ENCODE results near the gene DGCR8. TPM values are rescaled to one million over a fixed set of nuclear protein-coding genes. Genes with fewer than 3 reads are reported as not detected.

The DGCR8 gene
- polyA plus RNA-seq = 10 to 100 TPM; 14.1 to 21.6 TPM

- H3K36me3 ChIP-seq (ENCODE audit: control insufficient read depth in 2 of 2, insufficient read depth in 2 of 2, low read length in 1 of 2) = peaks cover 0 to 3% of the 10 kb centered on the region in 2 donors
- H3K9me3 ChIP-seq (ENCODE audit: control insufficient read depth in 2 of 2, insufficient read depth in 1 of 2, low read depth in 1 of 2, low read length in 1 of 2) = no peaks in the 10 kb centered on the region
- H3K27ac ChIP-seq (ENCODE audit: low read depth in 2 of 2, low read length in 1 of 2) = peak within 1 kb of the TSS; percentile 94 to 95
- 0 to 1% methylated on average over 94 to 100 of the region's 100 CpGs for WGBS, 2 donors
- no peaks in the 10 kb centered on the region for H3K27me3 ChIP-seq (ENCODE audit: control insufficient read depth in 1 of 2, insufficient read depth in 2 of 2, low read length in 2 of 2)
- H3K4me3 ChIP-seq (ENCODE audit: low read depth in 1 of 2, low read length in 2 of 2) = peak within 1 kb of the TSS; percentile 49 to 58
- H3K4me1 ChIP-seq (ENCODE audit: control insufficient read depth in 2 of 2, insufficient read depth in 2 of 2, low read length in 1 of 2) = peaks cover 6 to 25% of the 10 kb centered on the region in 2 donors
Observed at GRCh38 chr22:20079745-20080444, at the start of gene DGCR8. Gene DGCR8, plus strand, starts transcription at chr22:20080241. Its CDS starts 5,723 bp downstream, at chr22:20085964.

GRCh38 chr22:20031732-20032406 lies 48.2 kb upstream of the DGCR8 start:
- H3K27ac ChIP-seq (ENCODE audit: low read depth in 2 of 2, low read length in 1 of 2) = no peak overlapping the region
- peaks cover 2 to 21% of the 10 kb centered on the region in 2 donors for H3K36me3 ChIP-seq (ENCODE audit: control insufficient read depth in 2 of 2, insufficient read depth in 2 of 2, low read length in 1 of 2)
- no peaks in the 10 kb centered on the region for H3K9me3 ChIP-seq (ENCODE audit: control insufficient read depth in 2 of 2, insufficient read depth in 1 of 2, low read depth in 1 of 2, low read length in 1 of 2)
- no peaks in the 10 kb centered on the region for H3K27me3 ChIP-seq (ENCODE audit: control insufficient read depth in 1 of 2, insufficient read depth in 2 of 2, low read length in 2 of 2)
- peaks cover 4 to 17% of the 10 kb centered on the region in 2 donors for H3K4me1 ChIP-seq (ENCODE audit: control insufficient read depth in 2 of 2, insufficient read depth in 2 of 2, low read length in 1 of 2)
- H3K4me3 ChIP-seq (ENCODE audit: low read depth in 1 of 2, low read length in 2 of 2) = no peak overlapping the region
- WGBS, 2 donors = 73 to 77% methylated on average over 16 of the region's 16 CpGs

- no peak overlapping the region for H3K4me3 ChIP-seq (ENCODE audit: low read depth in 1 of 2, low read length in 2 of 2)
- H3K27me3 ChIP-seq (ENCODE audit: control insufficient read depth in 1 of 2, insufficient read depth in 2 of 2, low read length in 2 of 2) = no peaks in the 10 kb centered on the region
- H3K36me3 ChIP-seq (ENCODE audit: control insufficient read depth in 2 of 2, insufficient read depth in 2 of 2, low read length in 1 of 2) = peaks cover 6 to 24% of the 10 kb centered on the region in 2 donors
- H3K4me1 ChIP-seq (ENCODE audit: control insufficient read depth in 2 of 2, insufficient read depth in 2 of 2, low read length in 1 of 2) = peaks cover 4 to 17% of the 10 kb centered on the region in 2 donors
- H3K9me3 ChIP-seq (ENCODE audit: control insufficient read depth in 2 of 2, insufficient read depth in 1 of 2, low read depth in 1 of 2, low read length in 1 of 2) = no peaks in the 10 kb centered on the region
- H3K27ac ChIP-seq (ENCODE audit: low read depth in 2 of 2, low read length in 1 of 2) = no peak overlapping the region
- WGBS, 2 donors = 73 to 86% methylated on average over 7 of the region's 7 CpGs
Observed at GRCh38 chr22:20032407-20032991, 47.5 kb upstream of the DGCR8 start.

- Histone ChIP-seq H3K4me3 (ENCODE audit: low read depth in 1 of 2, low read length in 2 of 2) (no peak overlapping the region), H3K4me1 (ENCODE audit: control insufficient read depth in 2 of 2, insufficient read depth in 2 of 2, low read length in 1 of 2) (peaks cover 4 to 17% of the 10 kb centered on the region in 2 donors), H3K27ac (ENCODE audit: low read depth in 2 of 2, low read length in 1 of 2) (no peak overlapping the region), H3K9me3 (ENCODE audit: control insufficient read depth in 2 of 2, insufficient read depth in 1 of 2, low read depth in 1 of 2, low read length in 1 of 2) (no peaks in the 10 kb centered on the region), H3K27me3 (ENCODE audit: control insufficient read depth in 1 of 2, insufficient read depth in 2 of 2, low read length in 2 of 2) (no peaks in the 10 kb centered on the region), H3K36me3 (ENCODE audit: control insufficient read depth in 2 of 2, insufficient read depth in 2 of 2, low read length in 1 of 2) (peaks cover 6 to 28% of the 10 kb centered on the region in 2 donors)
- WGBS, 2 donors = 54 to 78% methylated on average over 14 of the region's 14 CpGs
Observed at GRCh38 chr22:20033045-20033706, 46.9 kb upstream of the DGCR8 start.

GRCh38 chr22:20034143-20034542 lies 45.9 kb upstream of the DGCR8 start:
- Histone ChIP-seq H3K9me3 (ENCODE audit: control insufficient read depth in 2 of 2, insufficient read depth in 1 of 2, low read depth in 1 of 2, low read length in 1 of 2) (no peaks in the 10 kb centered on the region), H3K36me3 (ENCODE audit: control insufficient read depth in 2 of 2, insufficient read depth in 2 of 2, low read length in 1 of 2) (peaks cover 6 to 26% of the 10 kb centered on the region in 2 donors), H3K27ac (ENCODE audit: low read depth in 2 of 2, low read length in 1 of 2) (no peak overlapping the region), H3K4me3 (ENCODE audit: low read depth in 1 of 2, low read length in 2 of 2) (no peak overlapping the region), H3K27me3 (ENCODE audit: control insufficient read depth in 1 of 2, insufficient read depth in 2 of 2, low read length in 2 of 2) (no peaks in the 10 kb centered on the region), H3K4me1 (ENCODE audit: control insufficient read depth in 2 of 2, insufficient read depth in 2 of 2, low read length in 1 of 2) (peaks cover 4 to 17% of the 10 kb centered on the region in 2 donors)
- 76 to 85% methylated on average over 5 of the region's 5 CpGs for WGBS, 2 donors

- no peak overlapping the region for H3K27ac ChIP-seq (ENCODE audit: low read depth in 2 of 2, low read length in 1 of 2)
- H3K9me3 ChIP-seq (ENCODE audit: control insufficient read depth in 2 of 2, insufficient read depth in 1 of 2, low read depth in 1 of 2, low read length in 1 of 2) = no peaks in the 10 kb centered on the region
- H3K36me3 ChIP-seq (ENCODE audit: control insufficient read depth in 2 of 2, insufficient read depth in 2 of 2, low read length in 1 of 2) = peaks cover 6 to 28% of the 10 kb centered on the region in 2 donors
- WGBS, 2 donors = 84 to 90% methylated on average over 16 of the region's 16 CpGs
- no peak overlapping the region for H3K4me3 ChIP-seq (ENCODE audit: low read depth in 1 of 2, low read length in 2 of 2)
- H3K4me1 ChIP-seq (ENCODE audit: control insufficient read depth in 2 of 2, insufficient read depth in 2 of 2, low read length in 1 of 2) = peaks cover 4 to 17% of the 10 kb centered on the region in 2 donors
- no peaks in the 10 kb centered on the region for H3K27me3 ChIP-seq (ENCODE audit: control insufficient read depth in 1 of 2, insufficient read depth in 2 of 2, low read length in 2 of 2)
Observed at GRCh38 chr22:20035375-20036083, 44.5 kb upstream of the DGCR8 start.

- peaks cover 4 to 17% of the 10 kb centered on the region in 2 donors for H3K4me1 ChIP-seq (ENCODE audit: control insufficient read depth in 2 of 2, insufficient read depth in 2 of 2, low read length in 1 of 2)
- no peak overlapping the region for H3K27ac ChIP-seq (ENCODE audit: low read depth in 2 of 2, low read length in 1 of 2)
- WGBS, 2 donors = 90 to 94% methylated on average over 10 of the region's 10 CpGs
- H3K9me3 ChIP-seq (ENCODE audit: control insufficient read depth in 2 of 2, insufficient read depth in 1 of 2, low read depth in 1 of 2, low read length in 1 of 2) = no peaks in the 10 kb centered on the region
- no peak overlapping the region for H3K4me3 ChIP-seq (ENCODE audit: low read depth in 1 of 2, low read length in 2 of 2)
- H3K36me3 ChIP-seq (ENCODE audit: control insufficient read depth in 2 of 2, insufficient read depth in 2 of 2, low read length in 1 of 2) = peaks cover 6 to 28% of the 10 kb centered on the region in 2 donors
- H3K27me3 ChIP-seq (ENCODE audit: control insufficient read depth in 1 of 2, insufficient read depth in 2 of 2, low read length in 2 of 2) = no peaks in the 10 kb centered on the region
Observed at GRCh38 chr22:20036084-20036482, 44.0 kb upstream of the DGCR8 start.

- H3K4me1 ChIP-seq (ENCODE audit: control insufficient read depth in 2 of 2, insufficient read depth in 2 of 2, low read length in 1 of 2) = peaks cover 4 to 14% of the 10 kb centered on the region in 2 donors
- H3K4me3 ChIP-seq (ENCODE audit: low read depth in 1 of 2, low read length in 2 of 2) = no peak overlapping the region
- 95% methylated on average over 25 of the region's 25 CpGs for WGBS, 2 donors
- H3K36me3 ChIP-seq (ENCODE audit: control insufficient read depth in 2 of 2, insufficient read depth in 2 of 2, low read length in 1 of 2) = peaks cover 6 to 23% of the 10 kb centered on the region in 2 donors
- no peak overlapping the region for H3K27ac ChIP-seq (ENCODE audit: low read depth in 2 of 2, low read length in 1 of 2)
- H3K27me3 ChIP-seq (ENCODE audit: control insufficient read depth in 1 of 2, insufficient read depth in 2 of 2, low read length in 2 of 2) = no peaks in the 10 kb centered on the region
- no peaks in the 10 kb centered on the region for H3K9me3 ChIP-seq (ENCODE audit: control insufficient read depth in 2 of 2, insufficient read depth in 1 of 2, low read depth in 1 of 2, low read length in 1 of 2)
Observed at GRCh38 chr22:20036535-20037392, 43.3 kb upstream of the DGCR8 start.
